GM12878 (cell line): ENCODE results near the gene NIP7.

Source experiments
- CREB1 ChIP-seq: IDR thresholded peaks from 2 replicates; pipeline ENCODE4 v1.6.1; 2012; ENCODE audit warnings: low read depth, mild to moderate bottlenecking, inconsistent platforms
- EZH2 ChIP-seq: IDR thresholded peaks from 2 replicates; pipeline ENCODE4 v1.6.1; 2012; ENCODE audit warnings: low read depth, mild to moderate bottlenecking, control low read depth, inconsistent platforms, low read length, borderline replicate concordance; ENCODE audit not compliant: control insufficient read depth
- TF ChIP-seq, protein P1 (sequence below), 3 experiments: IDR thresholded peaks in 2 of 3; conservative IDR thresholded peaks in 1 of 3; 2 replicates each; pipeline ENCODE4 v1.5.1; 2011; ENCODE audit warnings: low read depth in 3 of 3, low read length in 3 of 3, mild to moderate bottlenecking in 3 of 3, control low read depth in 2 of 3, moderate library complexity in 2 of 3, inconsistent platforms in 1 of 3, mixed read lengths in 1 of 3; ENCODE audit not compliant: control insufficient read depth in 2 of 3, insufficient read depth in 1 of 3; ENCODE audit errors: extremely low read depth in 1 of 3

DNA sequence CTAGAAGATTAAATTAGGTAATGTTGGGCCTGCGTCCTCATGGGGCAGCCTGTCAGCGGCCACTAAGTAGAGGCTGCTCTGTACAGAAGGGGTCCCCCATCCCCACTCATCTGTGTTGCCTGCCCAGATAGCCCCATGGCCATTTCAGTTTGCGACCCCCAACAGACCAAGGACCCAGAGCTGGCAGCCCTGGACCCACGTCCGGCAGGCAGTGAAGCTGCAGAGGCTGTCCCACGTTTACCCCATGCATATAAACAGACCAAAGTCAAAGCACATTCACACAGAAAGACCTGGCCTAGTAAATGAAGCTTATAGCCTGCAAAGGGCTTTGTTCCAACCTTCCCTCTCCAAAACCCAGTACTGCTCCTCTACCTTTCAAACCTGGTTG, 13.8 kb upstream of the NIP7 start:
- TF ChIP-seq, protein P1, sequence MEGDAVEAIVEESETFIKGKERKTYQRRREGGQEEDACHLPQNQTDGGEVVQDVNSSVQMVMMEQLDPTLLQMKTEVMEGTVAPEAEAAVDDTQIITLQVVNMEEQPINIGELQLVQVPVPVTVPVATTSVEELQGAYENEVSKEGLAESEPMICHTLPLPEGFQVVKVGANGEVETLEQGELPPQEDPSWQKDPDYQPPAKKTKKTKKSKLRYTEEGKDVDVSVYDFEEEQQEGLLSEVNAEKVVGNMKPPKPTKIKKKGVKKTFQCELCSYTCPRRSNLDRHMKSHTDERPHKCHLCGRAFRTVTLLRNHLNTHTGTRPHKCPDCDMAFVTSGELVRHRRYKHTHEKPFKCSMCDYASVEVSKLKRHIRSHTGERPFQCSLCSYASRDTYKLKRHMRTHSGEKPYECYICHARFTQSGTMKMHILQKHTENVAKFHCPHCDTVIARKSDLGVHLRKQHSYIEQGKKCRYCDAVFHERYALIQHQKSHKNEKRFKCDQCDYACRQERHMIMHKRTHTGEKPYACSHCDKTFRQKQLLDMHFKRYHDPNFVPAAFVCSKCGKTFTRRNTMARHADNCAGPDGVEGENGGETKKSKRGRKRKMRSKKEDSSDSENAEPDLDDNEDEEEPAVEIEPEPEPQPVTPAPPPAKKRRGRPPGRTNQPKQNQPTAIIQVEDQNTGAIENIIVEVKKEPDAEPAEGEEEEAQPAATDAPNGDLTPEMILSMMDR (IDR thresholded peaks at IDR 0.05 in 2 of 3, conservative IDR thresholded peaks at IDR 0.05 in 1 of 3; ENCODE audit: control insufficient read depth in 2 of 3, extremely low read depth in 1 of 3, insufficient read depth in 1 of 3, low read depth in 3 of 3, low read length in 3 of 3): no peak
- TF ChIP-seq EZH2: no peak
- no peak for TF ChIP-seq CREB1
